Stimulated activated naive CD8-positive, alpha-beta T cell treated with anti-CD3 and anti-CD28 coated beads, Interleukin-15, amount 100 ng/mL, for 72 hours (primary cell): ENCODE data around the gene CLDN34.

Experiments
- ATAC-seq: fragments of 150-1000 bp; cut with Tn5 transposase; 2 replicates; pipeline ENCODE4 v1.10.0; 2021; ENCODE audit warnings: mild to moderate bottlenecking, moderate library complexity
- DNase-seq, 2 donors: peaks; one replicate each; pipeline ENCODE4 v3.0.0; 2021 to 2022
- H3K27ac Mint-ChIP-seq, 2 donors: one replicate each; pipeline ENCODE4 v1.8.0; 2022; ENCODE audit warnings: mild to moderate bottlenecking in 2 of 2, mixed read lengths in 2 of 2, moderate library complexity in 2 of 2
- H3K27me3 Mint-ChIP-seq: one replicate; pipeline ENCODE4 v1.8.0; 2022; ENCODE audit warnings: mixed read lengths
- H3K4me1 Mint-ChIP-seq: one replicate; pipeline ENCODE4 v1.8.0; 2022; ENCODE audit warnings: mild to moderate bottlenecking, mixed read lengths
- H3K4me3 Mint-ChIP-seq, 2 donors: one replicate each; pipeline ENCODE4 v1.8.0; 2022; ENCODE audit warnings: mild to moderate bottlenecking in 2 of 2, mixed read lengths in 2 of 2, moderate library complexity in 1 of 2
- H3K9me3 Mint-ChIP-seq, 2 donors: one replicate each; pipeline ENCODE4 v1.8.0; 2022; ENCODE audit warnings: mixed read lengths in 2 of 2

Gene CLDN34

GRCh38 chrX:10004832-10005475 lies 37.8 kb downstream of the CLDN34 start:
- Mint-ChIP-seq H3K4me3 (no peak overlapping the region), H3K27ac (no peak overlapping the region), H3K9me3 (no peaks in the 10 kb centered on the region), H3K27me3 (no peaks in the 10 kb centered on the region), H3K4me1 (peaks cover 29% of the 10 kb centered on the region)
- DNase-seq (no peak), ATAC-seq (no peak)

- ATAC-seq (no peak), DNase-seq (no peak)
- Mint-ChIP-seq H3K4me3 (no peak overlapping the region), H3K27ac (no peak overlapping the region), H3K9me3 (no peaks in the 10 kb centered on the region), H3K4me1 (peaks cover 40% of the 10 kb centered on the region), H3K27me3 (no peaks in the 10 kb centered on the region)
Observed at GRCh38 chrX:10006086-10006485, 38.9 kb downstream of the CLDN34 start.

GRCh38 chrX:10006770-10007169 lies 39.6 kb downstream of the CLDN34 start:
- no peak overlapping the region for H3K4me3 Mint-ChIP-seq
- no peak for ATAC-seq
- peaks cover 47% of the 10 kb centered on the region for H3K4me1 Mint-ChIP-seq

GRCh38 chrX:10007621-10008020 lies 40.5 kb downstream of the CLDN34 start:
- DNase-seq (no peak), ATAC-seq (no peak)
- H3K9me3 Mint-ChIP-seq, result no peaks in the 10 kb centered on the region
- H3K27ac Mint-ChIP-seq, result no peak overlapping the region
- no peaks in the 10 kb centered on the region for H3K27me3 Mint-ChIP-seq
- peaks cover 56% of the 10 kb centered on the region for H3K4me1 Mint-ChIP-seq
- no peak overlapping the region for H3K4me3 Mint-ChIP-seq

More at GRCh38 chrX:10006770-10007169, 39.6 kb downstream of the CLDN34 start:
- Mint-ChIP-seq H3K27me3 (no peaks in the 10 kb centered on the region), H3K27ac (no peak overlapping the region), H3K9me3 (no peaks in the 10 kb centered on the region)
- DNase-seq, result no peak

- ATAC-seq (no peak), DNase-seq (no peak)
- Mint-ChIP-seq H3K27ac (no peak overlapping the region), H3K4me3 (no peak overlapping the region), H3K9me3 (no peaks in the 10 kb centered on the region), H3K4me1 (peaks cover 59% of the 10 kb centered on the region), H3K27me3 (peaks cover 5% of the 10 kb centered on the region)
Observed at GRCh38 chrX:10008483-10009056, 41.4 kb downstream of the CLDN34 start.

GRCh38 chrX:10009741-10010140 lies 42.6 kb downstream of the CLDN34 start:
- Mint-ChIP-seq H3K27ac (no peak overlapping the region), H3K4me3 (no peak overlapping the region), H3K4me1 (peaks cover 57% of the 10 kb centered on the region), H3K9me3 (no peaks in the 10 kb centered on the region), H3K27me3 (peaks cover 5% of the 10 kb centered on the region)
- DNase-seq (no peak), ATAC-seq (no peak)

- DNase-seq, result no peak
- peak overlapping the region; percentile 19 to 70 for H3K4me3 Mint-ChIP-seq
- no peak overlapping the region for H3K27ac Mint-ChIP-seq
Observed at GRCh38 chrX:10010686-10011085, 43.5 kb downstream of the CLDN34 start.

GRCh38 chrX:10011261-10011931 lies 44.2 kb downstream of the CLDN34 start:
- Mint-ChIP-seq H3K4me3 (peak overlapping the region; percentile 19 to 70), H3K27ac (peak overlapping the region; percentile 60 to 88), H3K4me1 (peaks cover 51% of the 10 kb centered on the region), H3K9me3 (no peaks in the 10 kb centered on the region), H3K27me3 (peaks cover 5% of the 10 kb centered on the region)
- peak; percentile 54 for ATAC-seq
- peak; percentile 26 to 33 for DNase-seq

More at GRCh38 chrX:10010686-10011085, 43.5 kb downstream of the CLDN34 start:
- peaks cover 5% of the 10 kb centered on the region for H3K27me3 Mint-ChIP-seq
- H3K9me3 Mint-ChIP-seq, result no peaks in the 10 kb centered on the region
- H3K4me1 Mint-ChIP-seq, result peaks cover 51% of the 10 kb centered on the region
- ATAC-seq, result no peak

GRCh38 chrX:10011991-10012390 lies 44.8 kb downstream of the CLDN34 start:
- H3K9me3 Mint-ChIP-seq, result no peaks in the 10 kb centered on the region
- H3K4me3 Mint-ChIP-seq, result peak overlapping the region; percentile 19 to 70
- no peak for ATAC-seq
- peaks cover 5% of the 10 kb centered on the region for H3K27me3 Mint-ChIP-seq
- no peak for DNase-seq
- H3K4me1 Mint-ChIP-seq, result peaks cover 53% of the 10 kb centered on the region
- H3K27ac Mint-ChIP-seq, result no peak overlapping the region

- Mint-ChIP-seq H3K27me3 (peaks cover 5% of the 10 kb centered on the region), H3K9me3 (no peaks in the 10 kb centered on the region), H3K4me1 (peaks cover 53% of the 10 kb centered on the region), H3K4me3 (peak overlapping the region; percentile 72 to 73), H3K27ac (peak overlapping the region; percentile 76 to 82)
- DNase-seq, result peak; percentile 72 to 75
- ATAC-seq, result peak; percentile 87
Observed at GRCh38 chrX:10014462-10015354, 47.5 kb downstream of the CLDN34 start.

- DNase-seq (no peak), ATAC-seq (peak; percentile 32)
- Mint-ChIP-seq H3K27me3 (peaks cover 5% of the 10 kb centered on the region), H3K9me3 (no peaks in the 10 kb centered on the region), H3K4me1 (peaks cover 47% of the 10 kb centered on the region), H3K4me3 (no peak overlapping the region), H3K27ac (no peak overlapping the region)
Observed at GRCh38 chrX:10015355-10015722, 48.2 kb downstream of the CLDN34 start.

- DNase-seq (peak in 1 of 2 donors; percentile 9), ATAC-seq (peak; percentile 7)
- Mint-ChIP-seq H3K4me1 (peaks cover 41% of the 10 kb centered on the region), H3K27me3 (peaks cover 5% of the 10 kb centered on the region), H3K27ac (peak overlapping the region in 1 of 2 donors; percentile 59), H3K9me3 (no peaks in the 10 kb centered on the region), H3K4me3 (peak overlapping the region; percentile 78 to 79)
Observed at GRCh38 chrX:10015723-10016518, 48.8 kb downstream of the CLDN34 start.

GRCh38 chrX:10016519-10017132 lies 49.5 kb downstream of the CLDN34 start:
- H3K4me1 Mint-ChIP-seq, result peaks cover 34% of the 10 kb centered on the region
- DNase-seq (no peak), ATAC-seq (no peak)
- H3K9me3 Mint-ChIP-seq, result no peaks in the 10 kb centered on the region
- H3K27ac Mint-ChIP-seq, result peak overlapping the region in 1 of 2 donors; percentile 59
- H3K27me3 Mint-ChIP-seq, result peaks cover 5% of the 10 kb centered on the region
- peak overlapping the region; percentile 78 to 79 for H3K4me3 Mint-ChIP-seq

- Mint-ChIP-seq H3K4me3 (no peak overlapping the region), H3K27ac (no peak overlapping the region), H3K9me3 (no peaks in the 10 kb centered on the region), H3K27me3 (peaks cover 3% of the 10 kb centered on the region), H3K4me1 (peaks cover 21% of the 10 kb centered on the region)
- DNase-seq (no peak), ATAC-seq (no peak)
Observed at GRCh38 chrX:10017872-10018271, 50.7 kb downstream of the CLDN34 start.
